Peyer's patch (tissue), 4 donors: Measurements from ENCODE around the gene B3GALNT2. TPM values are rescaled to one million over a fixed set of nuclear protein-coding genes. Genes with fewer than 3 reads are reported as not detected.

ENCODE experiments used
- DNase-seq, 3 donors: peaks; one replicate each; pipeline ENCODE4 v3.0.0-alpha.2; 2017 to 2019
- H3K27ac ChIP-seq, 4 donors: fragments of 200-600 bp; sonication (generic); one replicate each; pipeline ENCODE4 v1.5.1; 2016 to 2019
- H3K27me3 ChIP-seq, 2 donors: fragments of 200-600 bp; sonication (generic); one replicate each; pipeline ENCODE4 v1.5.1; 2019
- H3K36me3 ChIP-seq, 3 donors: fragments of 200-600 bp; sonication (generic); one replicate each; pipeline ENCODE4 v1.5.1; 2016 to 2019
- H3K4me1 ChIP-seq, 4 donors: fragments of 200-600 bp; sonication (generic); one replicate each; pipeline ENCODE4 v1.5.1; 2016 to 2019
- H3K4me3 ChIP-seq, 4 donors: fragments of 200-600 bp; sonication (generic); 1 replicate in 3 of 4; 2 replicates in 1 of 4; pipeline ENCODE4 v1.5.1; 2016 to 2019; ENCODE audit warnings: mild to moderate bottlenecking in 1 of 4
- H3K9me3 ChIP-seq, 4 donors: fragments of 200-600 bp; sonication (generic); one replicate each; pipeline ENCODE4 v1.5.1; 2016 to 2019; ENCODE audit warnings: mild to moderate bottlenecking in 1 of 4
- POLR2A ChIP-seq, 2 donors: fragments of 450-650 bp; IDR thresholded peaks; one replicate each; pipeline ENCODE4 v1.5.1; 2017; ENCODE audit warnings: antibody characterized with exemption in 2 of 2, mild to moderate bottlenecking in 2 of 2, moderate library complexity in 2 of 2
- total RNA-seq, 4 donors: library from RNA; depleted of rRNA; stranded (reverse); fragments of >200 nt; gene quantifications; one replicate each; pipeline ENCODE4 v1.1.0, GENCODE V29; 2016
- TF ChIP-seq, protein P1 (sequence below), 6 experiments: fragments of 450-650 bp in 4 of 6; fragments of 200-600 bp in 2 of 6; sonication (generic) in 1 of 6; IDR thresholded peaks; one replicate each; pipeline ENCODE4 v1.5.1; 2017 to 2019; ENCODE audit warnings: antibody characterized with exemption in 6 of 6, mild to moderate bottlenecking in 3 of 6, moderate library complexity in 1 of 6

The B3GALNT2 gene
- total RNA-seq, 4 donors from 2014 or later = 13.2 to 53.1 (median 32.7) TPM

DNA sequence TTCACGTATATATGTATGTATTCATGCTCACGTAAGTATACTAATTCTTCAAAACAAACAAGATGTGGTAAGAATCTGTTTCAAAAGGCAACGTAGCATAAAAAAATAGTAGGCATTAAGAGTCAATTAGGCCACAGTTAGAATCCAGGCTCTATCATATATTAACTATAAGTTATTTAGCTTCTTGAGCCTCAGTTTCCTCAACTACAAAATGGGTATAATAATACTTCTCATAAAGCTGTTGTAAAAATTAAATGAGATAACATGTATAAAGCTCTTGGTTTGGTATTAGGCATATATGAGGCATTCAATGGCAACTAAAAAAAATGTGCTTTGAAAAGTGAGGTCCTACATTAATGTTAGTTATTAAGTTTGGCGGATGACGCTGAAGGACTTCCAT is 9.2 kb downstream of the B3GALNT2 start:
- Histone ChIP-seq H3K4me1 (no peaks in the 10 kb centered on the region), H3K27me3 (no peaks in the 10 kb centered on the region), H3K27ac (no peak overlapping the region), H3K9me3 (no peaks in the 10 kb centered on the region), H3K4me3 (no peak overlapping the region), H3K36me3 (peaks cover 0 to 20% (median 4%) of the 10 kb centered on the region in 3 donors)
- no peak for TF ChIP-seq POLR2A (IDR thresholded peaks at IDR 0.05)
- TF ChIP-seq, protein P1, sequence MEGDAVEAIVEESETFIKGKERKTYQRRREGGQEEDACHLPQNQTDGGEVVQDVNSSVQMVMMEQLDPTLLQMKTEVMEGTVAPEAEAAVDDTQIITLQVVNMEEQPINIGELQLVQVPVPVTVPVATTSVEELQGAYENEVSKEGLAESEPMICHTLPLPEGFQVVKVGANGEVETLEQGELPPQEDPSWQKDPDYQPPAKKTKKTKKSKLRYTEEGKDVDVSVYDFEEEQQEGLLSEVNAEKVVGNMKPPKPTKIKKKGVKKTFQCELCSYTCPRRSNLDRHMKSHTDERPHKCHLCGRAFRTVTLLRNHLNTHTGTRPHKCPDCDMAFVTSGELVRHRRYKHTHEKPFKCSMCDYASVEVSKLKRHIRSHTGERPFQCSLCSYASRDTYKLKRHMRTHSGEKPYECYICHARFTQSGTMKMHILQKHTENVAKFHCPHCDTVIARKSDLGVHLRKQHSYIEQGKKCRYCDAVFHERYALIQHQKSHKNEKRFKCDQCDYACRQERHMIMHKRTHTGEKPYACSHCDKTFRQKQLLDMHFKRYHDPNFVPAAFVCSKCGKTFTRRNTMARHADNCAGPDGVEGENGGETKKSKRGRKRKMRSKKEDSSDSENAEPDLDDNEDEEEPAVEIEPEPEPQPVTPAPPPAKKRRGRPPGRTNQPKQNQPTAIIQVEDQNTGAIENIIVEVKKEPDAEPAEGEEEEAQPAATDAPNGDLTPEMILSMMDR (IDR thresholded peaks at IDR 0.05) = no peak
- DNase-seq = no peak

- peaks cover 0 to 20% (median 4%) of the 10 kb centered on the region in 3 donors for H3K36me3 ChIP-seq
These were observed 9.7 kb downstream of the B3GALNT2 start for GRCh38 chr1:235494531-235494930.

DNA sequence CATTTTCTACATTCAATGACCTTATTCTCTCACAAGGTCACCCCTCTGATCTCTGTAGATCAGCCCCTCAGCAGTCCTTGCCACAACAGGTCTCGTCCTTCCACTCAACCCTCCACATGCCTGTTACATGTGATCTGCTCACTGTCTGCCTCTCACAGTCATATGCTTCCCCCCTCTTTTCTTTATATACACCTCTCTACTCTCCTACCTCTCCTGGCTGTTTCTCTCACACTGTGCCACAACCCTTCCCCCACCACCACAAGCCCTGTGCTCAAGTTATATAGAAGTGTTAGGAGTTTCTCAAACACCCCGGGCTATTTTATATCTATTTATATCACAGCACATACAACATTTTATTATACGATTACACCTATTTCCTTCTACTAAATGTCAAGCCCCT is 12.6 kb downstream of the B3GALNT2 start:
- Histone ChIP-seq H3K27me3 (no peaks in the 10 kb centered on the region), H3K4me3 (no peak overlapping the region), H3K27ac (no peak overlapping the region), H3K9me3 (no peaks in the 10 kb centered on the region), H3K4me1 (no peaks in the 10 kb centered on the region), H3K36me3 (peaks cover 0 to 20% (median 4%) of the 10 kb centered on the region in 3 donors)
- TF ChIP-seq, protein P1 (IDR thresholded peaks at IDR 0.05) = no peak
- TF ChIP-seq POLR2A (IDR thresholded peaks at IDR 0.05) = no peak
- DNase-seq = no peak

More at GRCh38 chr1:235494531-235494930, 9.7 kb downstream of the B3GALNT2 start:
- Histone ChIP-seq H3K4me1 (no peaks in the 10 kb centered on the region), H3K4me3 (no peak overlapping the region), H3K9me3 (no peaks in the 10 kb centered on the region), H3K27me3 (no peaks in the 10 kb centered on the region), H3K27ac (no peak overlapping the region)
- DNase-seq = no peak
- no peak for TF ChIP-seq POLR2A (IDR thresholded peaks at IDR 0.05)

- TF ChIP-seq, protein P1 (IDR thresholded peaks at IDR 0.05) = no peak
- TF ChIP-seq POLR2A (IDR thresholded peaks at IDR 0.05) = no peak
- no peaks in the 10 kb centered on the region for H3K27me3 ChIP-seq
- peaks cover 0 to 33% (median 0%) of the 10 kb centered on the region in 3 donors for H3K36me3 ChIP-seq
- H3K9me3 ChIP-seq = no peaks in the 10 kb centered on the region
- DNase-seq = no peak
- H3K4me3 ChIP-seq = no peak overlapping the region
- peak overlapping the region in 1 of 4 donors; percentile 53 for H3K27ac ChIP-seq
- H3K4me1 ChIP-seq = no peaks in the 10 kb centered on the region
These were observed 17.9 kb downstream of the B3GALNT2 start for GRCh38 chr1:235486321-235486720.

DNA sequence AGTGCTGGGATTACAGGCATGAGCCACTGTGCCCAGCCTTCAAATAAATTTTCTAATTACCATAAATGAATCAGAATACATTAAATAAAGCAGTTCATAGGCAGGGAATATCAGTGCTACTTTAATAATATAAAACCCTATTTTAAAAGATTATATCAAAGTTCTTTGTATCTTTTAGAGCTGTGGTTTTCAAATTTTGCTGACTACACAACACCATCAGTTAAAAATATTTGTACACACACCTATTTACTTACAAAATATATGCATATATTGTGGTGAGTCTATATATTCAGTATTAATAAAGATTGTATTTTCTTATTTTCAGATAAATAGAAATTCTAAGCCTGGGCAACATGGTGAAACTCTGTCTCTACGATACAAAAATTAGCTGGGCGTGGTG is 18.7 kb downstream of the B3GALNT2 start:
- TF ChIP-seq, protein P1 (IDR thresholded peaks at IDR 0.05) = no peak
- no peak for TF ChIP-seq POLR2A (IDR thresholded peaks at IDR 0.05)
- DNase-seq = no peak
- Histone ChIP-seq H3K4me3 (no peak overlapping the region), H3K36me3 (peaks cover 0 to 38% (median 0%) of the 10 kb centered on the region in 3 donors), H3K4me1 (no peaks in the 10 kb centered on the region), H3K27ac (no peak overlapping the region), H3K9me3 (no peaks in the 10 kb centered on the region), H3K27me3 (no peaks in the 10 kb centered on the region)

- Histone ChIP-seq H3K4me1 (no peaks in the 10 kb centered on the region), H3K9me3 (no peaks in the 10 kb centered on the region), H3K36me3 (peaks cover 0 to 56% (median 0%) of the 10 kb centered on the region in 3 donors), H3K27me3 (no peaks in the 10 kb centered on the region), H3K27ac (no peak overlapping the region), H3K4me3 (no peak overlapping the region)
- no peak for TF ChIP-seq POLR2A (IDR thresholded peaks at IDR 0.05)
- TF ChIP-seq, protein P1 (IDR thresholded peaks at IDR 0.05) = no peak
- no peak for DNase-seq
These were observed 21.2 kb downstream of the B3GALNT2 start for GRCh38 chr1:235483090-235483489.
